WTC11 (cell line): ENCODE results near the gene LRFN2. TPM values are rescaled to one million over a fixed set of nuclear protein-coding genes. Genes with fewer than 3 reads are reported as not detected.
A peak's percentile ranks its signal among the peaks of the same experiment; 100 is the strongest.

ENCODE experiments used
- ATAC-seq: fragments of 200-7000 bp; cut with Tn5 transposase; 2 replicates; pipeline ENCODE4 v1.10.0; 2021; ENCODE audit warnings: mild to moderate bottlenecking, moderate library complexity
- CTCF ChIA-PET: fragments of 300-600 bp; sonication (Branson Sonifier 250); formaldehyde crosslinking; loops from one replicate; lab custom pipeline; 2021; ENCODE audit warnings: antibody characterized with exemption; lab: Charles Lee
- POLR2A ChIA-PET: fragments of 350-600 bp; sonication (Branson Sonifier 250); formaldehyde crosslinking; loops from one replicate; lab custom pipeline; 2021; ENCODE audit warnings: antibody characterized with exemption; lab: Charles Lee
- DNase-seq: peaks from one replicate; pipeline ENCODE4 v3.0.0; 2021; ENCODE audit warnings: low spot score
- H3K27ac Mint-ChIP-seq: 2 replicates; pipeline ENCODE4 v1.8.0; 2021; ENCODE audit warnings: mixed read lengths
- H3K27me3 Mint-ChIP-seq: 2 replicates; pipeline ENCODE4 v1.8.0; 2021; ENCODE audit warnings: low read depth, mild to moderate bottlenecking, moderate library complexity, mixed read lengths
- H3K36me3 Mint-ChIP-seq: 2 replicates; pipeline ENCODE4 v1.8.0; 2021; ENCODE audit warnings: mixed read lengths
- H3K4me1 Mint-ChIP-seq: 2 replicates; pipeline ENCODE4 v1.8.0; 2022; ENCODE audit warnings: mixed read lengths
- H3K4me3 Mint-ChIP-seq: 2 replicates; pipeline ENCODE4 v1.8.0; 2021; ENCODE audit warnings: mild to moderate bottlenecking, moderate library complexity, mixed read lengths
- H3K9me3 Mint-ChIP-seq: 2 replicates; pipeline ENCODE4 v1.8.0; 2021; ENCODE audit warnings: mixed read lengths
- ATF1 ChIP-seq: sonication (generic); formaldehyde crosslinking; IDR thresholded peaks from 2 replicates; pipeline ENCODE4 v1.8.1; 2023; ENCODE audit warnings: mild to moderate bottlenecking, moderate library complexity, missing genetic modification reagents
- CBFB ChIP-seq: sonication (generic); formaldehyde crosslinking; IDR thresholded peaks from 2 replicates; pipeline ENCODE4 v1.8.1; 2022; ENCODE audit warnings: mild to moderate bottlenecking, low read depth, missing genetic modification reagents
- CTCF ChIP-seq: fragments of 200-600 bp; IDR thresholded peaks from 2 replicates; pipeline ENCODE4 v1.8.0; 2022; ENCODE audit warnings: antibody characterized with exemption
- ETV6 ChIP-seq: sonication (generic); formaldehyde crosslinking; IDR thresholded peaks from 2 replicates; pipeline ENCODE4 v1.8.1; 2022; ENCODE audit warnings: mild to moderate bottlenecking, missing genetic modification reagents
- FOXK1 ChIP-seq: sonication (generic); formaldehyde crosslinking; IDR thresholded peaks from 2 replicates; pipeline ENCODE4 v1.8.0; 2022; ENCODE audit warnings: mild to moderate bottlenecking, moderate library complexity, missing genetic modification reagents
- HMGA2 ChIP-seq: fragments of 250-450 bp; sonication (Bioruptor Pico); IDR thresholded peaks from 2 replicates; pipeline ENCODE4 v1.4.0; 2021; ENCODE audit warnings: mild to moderate bottlenecking, moderate library complexity
- IRF2 ChIP-seq: sonication (generic); formaldehyde crosslinking; IDR thresholded peaks from 2 replicates; pipeline ENCODE4 v1.8.0; 2022; ENCODE audit warnings: low read depth, missing genetic modification reagents, borderline replicate concordance
- NR3C1 ChIP-seq: sonication (generic); formaldehyde crosslinking; conservative IDR thresholded peaks from 2 replicates; pipeline ENCODE4 v1.8.1; 2023; ENCODE audit warnings: low read depth, mild to moderate bottlenecking, missing genetic modification reagents
- TP53 ChIP-seq: sonication (generic); formaldehyde crosslinking; IDR thresholded peaks from 2 replicates; pipeline ENCODE4 v1.8.1; 2023; ENCODE audit warnings: mild to moderate bottlenecking, missing genetic modification reagents
- USF2 ChIP-seq: sonication (generic); formaldehyde crosslinking; IDR thresholded peaks from 2 replicates; pipeline ENCODE4 v1.8.1; 2023; ENCODE audit warnings: mild to moderate bottlenecking, missing genetic modification reagents, moderate library complexity
- ZNF121 ChIP-seq: sonication (generic); formaldehyde crosslinking; IDR thresholded peaks from 2 replicates; pipeline ENCODE4 v1.8.0; 2023; ENCODE audit warnings: missing genetic modification reagents
- ZNF317 ChIP-seq: sonication (generic); formaldehyde crosslinking; IDR thresholded peaks from 2 replicates; pipeline ENCODE4 v1.8.1; 2023; ENCODE audit warnings: low read depth, mild to moderate bottlenecking, moderate library complexity, missing genetic modification reagents, borderline replicate concordance
- ZNF416 ChIP-seq: fragments of 250-450 bp; sonication (Bioruptor Pico); IDR thresholded peaks from 2 replicates; pipeline ENCODE4 v1.9.0; 2021; ENCODE audit warnings: mild to moderate bottlenecking, inconsistent platforms
- total RNA-seq: library from RNA; stranded (reverse); gene quantifications from 3 replicates; pipeline ENCODE4 v1.2.3, GENCODE V29; 2021
- TF ChIP-seq, protein P1 (sequence below): sonication (generic); formaldehyde crosslinking; IDR thresholded peaks from 2 replicates; pipeline ENCODE4 v1.8.1; 2023; ENCODE audit warnings: mild to moderate bottlenecking, missing genetic modification reagents, borderline replicate concordance

Gene LRFN2
- total RNA-seq, 1 experiment from 2014 or later: 1.6 TPM

DNA sequence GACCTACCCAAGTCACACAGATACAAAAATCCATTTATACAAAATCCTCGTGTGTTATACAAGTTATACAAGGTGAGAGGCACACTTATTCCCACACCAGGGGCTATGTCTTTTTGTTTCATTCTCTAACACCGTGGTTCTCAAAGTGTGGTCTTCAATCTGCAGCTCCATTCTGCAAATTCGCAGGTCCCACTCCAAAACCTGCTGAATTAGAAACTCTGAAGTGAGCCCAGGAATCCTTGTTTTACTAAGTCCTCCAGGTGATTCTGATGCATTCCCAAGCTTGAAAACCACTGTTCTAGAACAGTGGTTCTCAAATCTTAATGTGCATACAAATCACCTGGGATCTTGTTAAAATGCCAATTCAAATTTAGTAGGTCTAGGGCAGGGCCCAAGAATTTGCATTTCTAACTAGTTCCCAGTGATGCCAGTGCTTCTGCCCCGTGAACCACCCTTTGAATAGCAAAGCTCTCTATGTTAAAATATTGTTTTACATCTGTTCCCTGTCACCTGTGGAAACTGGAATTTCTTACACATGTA, 35.1 kb downstream of the LRFN2 start:
- Mint-ChIP-seq H3K36me3 (peaks cover 3% of the 10 kb centered on the region; the same call in 1 of the 2 replicates), H3K27me3 (no peaks in the 10 kb centered on the region; the same call in 1 of the 2 replicates), H3K9me3 (0 out of 2 replicates have a peak, but pooled peaks cover 4% of the 10 kb centered on the region), H3K4me1 (peaks cover 56% of the 10 kb centered on the region), H3K27ac (peak overlapping the region; percentile 24; the same call in 1 of the 2 replicates), H3K4me3 (no peak overlapping the region)
- ATAC-seq (no peak), DNase-seq (no peak)
- CTCF ChIA-PET: interaction anchor here (1.0 to 2.6 kb wide), 6 partner anchors 8 to 224 kb away, joined by 3 to 8 read pairs (median 6); partner anchors contain the start of gene LRFN2
- TF ChIP-seq, protein P1, sequence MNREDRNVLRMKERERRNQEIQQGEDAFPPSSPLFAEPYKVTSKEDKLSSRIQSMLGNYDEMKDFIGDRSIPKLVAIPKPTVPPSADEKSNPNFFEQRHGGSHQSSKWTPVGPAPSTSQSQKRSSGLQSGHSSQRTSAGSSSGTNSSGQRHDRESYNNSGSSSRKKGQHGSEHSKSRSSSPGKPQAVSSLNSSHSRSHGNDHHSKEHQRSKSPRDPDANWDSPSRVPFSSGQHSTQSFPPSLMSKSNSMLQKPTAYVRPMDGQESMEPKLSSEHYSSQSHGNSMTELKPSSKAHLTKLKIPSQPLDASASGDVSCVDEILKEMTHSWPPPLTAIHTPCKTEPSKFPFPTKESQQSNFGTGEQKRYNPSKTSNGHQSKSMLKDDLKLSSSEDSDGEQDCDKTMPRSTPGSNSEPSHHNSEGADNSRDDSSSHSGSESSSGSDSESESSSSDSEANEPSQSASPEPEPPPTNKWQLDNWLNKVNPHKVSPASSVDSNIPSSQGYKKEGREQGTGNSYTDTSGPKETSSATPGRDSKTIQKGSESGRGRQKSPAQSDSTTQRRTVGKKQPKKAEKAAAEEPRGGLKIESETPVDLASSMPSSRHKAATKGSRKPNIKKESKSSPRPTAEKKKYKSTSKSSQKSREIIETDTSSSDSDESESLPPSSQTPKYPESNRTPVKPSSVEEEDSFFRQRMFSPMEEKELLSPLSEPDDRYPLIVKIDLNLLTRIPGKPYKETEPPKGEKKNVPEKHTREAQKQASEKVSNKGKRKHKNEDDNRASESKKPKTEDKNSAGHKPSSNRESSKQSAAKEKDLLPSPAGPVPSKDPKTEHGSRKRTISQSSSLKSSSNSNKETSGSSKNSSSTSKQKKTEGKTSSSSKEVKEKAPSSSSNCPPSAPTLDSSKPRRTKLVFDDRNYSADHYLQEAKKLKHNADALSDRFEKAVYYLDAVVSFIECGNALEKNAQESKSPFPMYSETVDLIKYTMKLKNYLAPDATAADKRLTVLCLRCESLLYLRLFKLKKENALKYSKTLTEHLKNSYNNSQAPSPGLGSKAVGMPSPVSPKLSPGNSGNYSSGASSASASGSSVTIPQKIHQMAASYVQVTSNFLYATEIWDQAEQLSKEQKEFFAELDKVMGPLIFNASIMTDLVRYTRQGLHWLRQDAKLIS (CRISPR knock-in tag): no peak
- TF ChIP-seq ZNF317 (no peak), TP53 (no peak)
- POLR2A ChIA-PET: no interaction called here

DNA sequence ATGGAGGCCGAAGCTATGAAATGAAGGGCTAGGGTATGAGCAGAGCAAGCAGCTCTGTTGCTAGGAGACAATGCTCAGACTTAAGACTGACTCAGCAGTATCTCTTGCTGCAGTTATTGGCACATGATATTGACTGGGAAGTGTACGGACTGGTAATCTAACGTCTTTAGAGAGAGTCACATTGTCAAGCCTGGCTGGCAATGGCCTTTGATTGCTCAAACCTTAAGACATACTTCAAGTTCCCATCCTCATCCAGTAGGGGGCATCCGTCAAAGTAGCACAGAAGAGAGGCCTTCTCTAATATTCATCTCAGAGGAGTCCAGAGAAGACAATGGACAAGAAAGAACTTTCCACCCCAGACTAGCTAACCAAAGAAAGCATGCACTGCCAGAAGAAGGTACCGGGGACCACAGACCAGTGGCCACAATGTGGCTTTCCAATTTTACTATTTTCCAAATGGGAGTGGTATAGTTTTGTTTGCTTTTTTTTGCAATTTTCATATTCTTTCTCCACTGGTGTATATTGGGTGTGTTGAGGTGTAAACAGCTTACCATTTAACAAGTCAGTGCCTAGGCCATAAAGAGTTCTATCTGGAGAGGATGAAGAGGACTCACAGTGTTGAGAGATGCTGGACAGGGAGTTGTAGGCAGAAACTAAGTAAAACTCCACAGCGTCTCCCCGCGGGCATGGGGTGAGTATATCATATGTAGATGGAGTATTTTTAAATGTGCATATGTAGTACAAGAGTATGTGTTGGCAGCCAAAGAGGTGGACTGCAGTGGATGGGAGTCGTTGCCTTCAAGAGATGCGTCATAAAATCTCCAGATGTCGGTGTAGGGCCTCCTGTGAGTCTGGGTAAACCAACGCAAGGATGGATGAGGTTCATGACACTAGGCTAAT, 36.7 kb downstream of the LRFN2 start:
- ChIA-PET POLR2A (no interaction called here), CTCF (interaction anchor here (1.1 to 2.2 kb wide), 4 partner anchors 13 to 37 kb away, joined by 6 to 10 read pairs (median 7); partner anchors contain the start of gene LRFN2)
- Mint-ChIP-seq H3K27ac (no peak overlapping the region), H3K4me3 (no peak overlapping the region), H3K9me3 (0 out of 2 replicates have a peak, but pooled peaks cover 4% of the 10 kb centered on the region), H3K4me1 (peaks cover 54% of the 10 kb centered on the region), H3K36me3 (peaks cover 3% of the 10 kb centered on the region; the same call in 1 of the 2 replicates), H3K27me3 (no peaks in the 10 kb centered on the region)
- TF ChIP-seq IRF2 (CRISPR knock-in tag): no peak
- peak; percentile 44 for TF ChIP-seq CTCF
- ATAC-seq (peak; percentile 33; the same call in 1 of the 2 replicates), DNase-seq (no peak)

DNA sequence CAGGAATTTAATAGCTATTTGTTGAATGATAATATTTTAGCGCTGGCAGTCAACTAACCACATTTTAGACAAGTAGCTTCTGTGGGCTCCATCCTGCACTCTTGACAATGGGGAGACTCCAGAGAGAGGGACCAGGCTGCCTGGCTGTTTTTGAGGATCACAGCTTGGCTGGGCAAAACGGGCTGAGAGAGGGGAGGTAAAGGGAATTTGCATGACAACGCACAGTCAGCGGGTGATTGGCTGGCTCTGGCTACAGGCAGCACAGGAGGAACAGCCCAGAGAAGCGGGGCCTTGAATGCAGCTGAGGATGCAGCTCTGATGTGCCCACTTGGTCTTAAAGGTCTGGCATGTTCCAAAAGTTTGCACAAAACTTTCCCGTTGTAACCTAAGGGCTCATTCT, 41.2 kb downstream of the LRFN2 start:
- Mint-ChIP-seq H3K4me1 (peaks cover 68% of the 10 kb centered on the region), H3K4me3 (no peak overlapping the region), H3K27me3 (no peaks in the 10 kb centered on the region), H3K36me3 (peaks cover 3% of the 10 kb centered on the region; the same call in 1 of the 2 replicates), H3K9me3 (0 out of 2 replicates have a peak, but pooled peaks cover 4% of the 10 kb centered on the region)
- ChIA-PET POLR2A (interaction anchor here (0.5 to 1.0 kb wide), 4 partner anchors 12 to 135 kb away, joined by 3 read pairs; partner anchors contain the start of gene LRFN2), CTCF (interaction anchor here (0.6 to 2.3 kb wide), 14 partner anchors 9 to 290 kb away, joined by 3 to 23 read pairs (median 6); partner anchors contain the start of gene LRFN2)
- DNase-seq (peak; percentile 83), ATAC-seq (peak; percentile 92)
- TF ChIP-seq ZNF416 (CRISPR knock-in tag) (no peak), ETV6 (CRISPR knock-in tag) (0 out of 2 replicates have a peak, but pooled peaks have one; percentile 24), USF2 (CRISPR knock-in tag) (no peak), NR3C1 (CRISPR knock-in tag) (no peak), ZNF121 (CRISPR knock-in tag) (peak; percentile 94), HMGA2 (CRISPR knock-in tag) (no peak), CBFB (CRISPR knock-in tag) (peak; percentile 19; the same call in 1 of the 2 replicates), ATF1 (CRISPR knock-in tag) (no peak), FOXK1 (CRISPR knock-in tag) (no peak)
- TF ChIP-seq, all 79 proteins: peak for 3
- no peak overlapping the region for H3K27ac Mint-ChIP-seq
